H1 (cell line): ENCODE data around the gene ANKS1B. TPM values are rescaled to one million over a fixed set of nuclear protein-coding genes. Genes with fewer than 3 reads are reported as not detected.

Experiments used
- ASH2L ChIP-seq: fragments of 200-600, 300-600 bp; sonication (generic); IDR thresholded peaks from one replicate; pipeline ENCODE4 v1.7.1; 2017; ENCODE audit warnings: low read length
- BCL11A ChIP-seq, 2 experiments: IDR thresholded peaks; one replicate each; pipeline ENCODE4 v1.6.1; 2011; ENCODE audit warnings: low read depth in 2 of 2, low read length in 2 of 2, mild to moderate bottlenecking in 2 of 2
- CHD7 ChIP-seq: fragments of 300-600 bp; sonication (generic); IDR thresholded peaks from 2 replicates; pipeline ENCODE4 v1.7.1; 2012; ENCODE audit warnings: low read length, moderate library complexity, mild to moderate bottlenecking, inconsistent platforms; ENCODE audit not compliant: insufficient replicate concordance
- E2F6 ChIP-seq: IDR thresholded peaks from 2 replicates; pipeline ENCODE4 v1.6.1; 2012; ENCODE audit warnings: inconsistent platforms
- MAX ChIP-seq: IDR thresholded peaks from 2 replicates; pipeline ENCODE4 v1.6.1; 2012; ENCODE audit warnings: inconsistent platforms
- NANOG ChIP-seq: IDR thresholded peaks from 2 replicates; pipeline ENCODE4 v1.6.1; 2011; ENCODE audit warnings: low read length, low read depth, mild to moderate bottlenecking, inconsistent platforms; ENCODE audit not compliant: insufficient read depth, poor library complexity, severe bottlenecking
- PHF8 ChIP-seq: fragments of 200-600 bp; sonication (generic); conservative IDR thresholded peaks from 2 replicates; pipeline ENCODE4 v1.7.1; 2012; ENCODE audit warnings: low read depth, mild to moderate bottlenecking, inconsistent platforms, low read length, moderate library complexity
- RBBP5 ChIP-seq: IDR thresholded peaks from 2 replicates; pipeline ENCODE4 v1.7.1; 2012; ENCODE audit warnings: low read depth, mild to moderate bottlenecking, inconsistent platforms, low read length, moderate library complexity, borderline replicate concordance
- polyA plus RNA-seq, 7 experiments: library from polyadenylated mRNA; depleted of rRNA in 3 of 7; stranded (reverse) in 5 of 7; unstranded in 2 of 7; fragments of >200 nt in 5 of 7; fragments of 200-250 nt in 2 of 7; gene quantifications; 1 replicate in 5 of 7; 2 replicates in 1 of 7; 4 replicates in 1 of 7; pipeline versions ENCODE4 v1.2.1 to v1.2.3, GENCODE V29; 2011 to 2013; ENCODE audit warnings: missing spikeins in 2 of 7, mixed read lengths in 2 of 7
- total RNA-seq: library from RNA; stranded (reverse); fragmentation: NEBNext Ultra II Directional; extraction: Animal tissue kit (Norgen Biotek cat#: 25700); gene quantifications from 2 replicates; pipeline ENCODE4 v1.2.1, GENCODE V29; 2021

Gene ANKS1B
- total and polyA plus RNA-seq, 2 of the 8 experiments (the other 6 are each of a cell fraction or from before 2014, with no cell fraction given), result 2.7 to 6.1 TPM

- no peak for TF ChIP-seq CHD7
- TF ChIP-seq NANOG, result no peak
- no peak for TF ChIP-seq E2F6
- TF ChIP-seq BCL11A (IDR thresholded peaks at IDR 0.05; ENCODE audit: low read depth in 2 of 2, low read length in 2 of 2), result no peak
- TF ChIP-seq PHF8, result no peak
- TF ChIP-seq MAX, result no peak
- TF ChIP-seq ASH2L, result no peak
- no peak for TF ChIP-seq RBBP5
These were observed 73.7 kb downstream of the ANKS1B start (continued) for GRCh38 chr12:99911081-99911480.
